ENCODE measurements around the gene BMP8A. TPM values are rescaled to one million over a fixed set of nuclear protein-coding genes. Genes with fewer than 3 reads are reported as not detected.
"Not testable (repeated sequence)": the region's sequence is repeated elsewhere in the genome, so short reads cannot be mapped to it uniquely, and the experiment has no call there.

Gene BMP8A
- total RNA-seq, 1 donor from 2014 or later, result 1.3 TPM

DNA sequence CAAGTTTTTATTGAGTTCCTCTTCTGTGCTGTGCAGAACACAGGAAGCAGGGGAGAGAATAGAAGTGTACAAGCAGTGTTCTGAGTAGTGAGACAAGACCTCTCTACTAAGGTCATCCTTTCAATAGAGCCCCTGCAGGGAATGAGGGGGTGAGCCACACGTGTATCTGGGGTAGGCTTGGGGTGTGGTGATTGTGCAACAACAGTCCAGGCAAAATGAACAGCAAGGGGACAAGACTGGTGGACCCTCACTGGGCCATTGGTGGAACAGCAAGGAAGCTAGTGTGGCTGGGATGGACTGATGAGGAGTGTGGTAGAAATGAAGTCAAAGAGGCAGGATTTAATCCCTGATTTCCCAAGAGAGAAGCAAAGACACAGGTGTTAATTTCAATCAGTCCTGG is 8.2 kb upstream of the BMP8A start:
- DNase-seq, result no peak

DNA sequence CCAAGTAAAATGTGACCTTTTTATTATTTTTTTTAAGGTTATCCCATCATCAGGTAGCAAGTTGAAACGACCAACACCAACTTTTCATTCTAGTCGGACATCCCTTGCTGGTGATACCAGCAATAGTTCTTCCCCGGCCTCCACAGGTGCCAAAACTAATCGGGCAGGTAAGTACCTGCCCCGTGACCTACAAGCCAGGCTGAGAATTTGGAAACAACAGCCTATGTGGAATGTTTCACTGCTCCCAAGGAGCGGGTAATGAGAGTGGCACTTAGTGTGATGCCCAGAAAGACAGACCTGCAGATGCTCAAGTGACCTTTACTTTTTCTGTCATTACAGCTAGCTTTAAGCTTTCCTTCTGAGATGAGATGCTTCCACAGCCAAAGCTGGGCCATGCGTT is 6.9 kb upstream of the BMP8A start:
- no peak for DNase-seq

DNA sequence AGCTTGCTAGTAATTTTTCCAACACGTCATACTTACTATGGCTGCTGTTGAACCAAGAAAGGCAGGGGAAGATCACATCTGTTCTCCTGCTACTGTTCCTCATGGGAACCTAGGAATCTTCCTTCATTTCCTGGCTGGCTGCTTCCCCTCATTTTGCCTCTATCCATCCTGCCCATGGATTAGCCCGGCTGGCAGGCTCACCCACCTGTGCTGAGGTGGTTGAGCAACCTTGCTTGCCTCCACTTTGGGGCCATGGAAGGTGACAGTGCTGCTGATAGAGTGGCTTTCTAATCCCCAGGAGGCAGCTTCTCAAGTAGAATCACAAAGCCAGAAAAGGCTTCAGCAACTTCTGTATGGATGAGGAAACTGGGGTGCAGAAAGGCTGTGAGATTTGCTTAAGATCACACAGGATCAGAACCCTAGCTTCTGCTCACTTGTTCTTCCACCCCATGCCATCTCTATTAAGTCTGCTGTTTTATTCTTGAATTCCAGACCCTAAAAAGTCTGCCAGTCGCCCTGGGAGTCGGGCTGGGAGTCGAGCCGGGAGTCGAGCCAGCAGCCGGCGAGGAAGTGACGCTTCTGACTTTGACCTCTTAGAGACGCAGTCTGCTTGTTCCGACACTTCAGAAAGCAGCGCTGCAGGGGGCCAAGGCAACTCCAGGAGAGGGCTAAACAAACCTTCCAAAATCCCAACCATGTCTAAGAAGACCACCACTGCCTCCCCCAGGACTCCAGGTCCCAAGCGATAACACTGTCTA is 6.2 kb upstream of the BMP8A start:
- DNase-seq, result no peak

DNA sequence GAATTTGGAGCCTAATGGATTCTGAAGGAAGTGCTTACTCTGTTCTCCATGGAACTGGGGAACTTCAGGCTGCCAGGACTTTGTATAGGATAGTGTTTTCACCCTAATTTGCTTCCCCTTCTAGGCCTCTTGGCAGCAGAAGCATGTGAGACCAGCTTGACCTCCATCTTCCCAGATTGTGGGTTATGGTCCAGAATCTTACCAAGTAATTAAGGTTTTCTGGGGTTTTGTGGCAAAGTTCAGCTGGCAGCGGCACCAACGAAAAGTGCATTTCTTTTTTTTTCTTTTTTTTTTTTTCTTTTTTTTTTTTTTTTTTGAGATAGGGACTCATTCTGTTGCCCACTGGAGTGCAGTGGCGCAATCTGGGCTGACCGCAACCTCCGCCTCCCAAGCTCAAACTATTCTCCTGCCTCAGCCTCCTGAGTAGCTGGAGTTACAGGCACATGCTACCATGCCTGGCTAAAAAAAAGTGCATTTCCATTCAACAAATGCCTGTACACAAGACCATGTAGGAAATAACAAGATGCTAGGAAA is 3.4 kb upstream of the BMP8A start:
- no peak for DNase-seq

DNA sequence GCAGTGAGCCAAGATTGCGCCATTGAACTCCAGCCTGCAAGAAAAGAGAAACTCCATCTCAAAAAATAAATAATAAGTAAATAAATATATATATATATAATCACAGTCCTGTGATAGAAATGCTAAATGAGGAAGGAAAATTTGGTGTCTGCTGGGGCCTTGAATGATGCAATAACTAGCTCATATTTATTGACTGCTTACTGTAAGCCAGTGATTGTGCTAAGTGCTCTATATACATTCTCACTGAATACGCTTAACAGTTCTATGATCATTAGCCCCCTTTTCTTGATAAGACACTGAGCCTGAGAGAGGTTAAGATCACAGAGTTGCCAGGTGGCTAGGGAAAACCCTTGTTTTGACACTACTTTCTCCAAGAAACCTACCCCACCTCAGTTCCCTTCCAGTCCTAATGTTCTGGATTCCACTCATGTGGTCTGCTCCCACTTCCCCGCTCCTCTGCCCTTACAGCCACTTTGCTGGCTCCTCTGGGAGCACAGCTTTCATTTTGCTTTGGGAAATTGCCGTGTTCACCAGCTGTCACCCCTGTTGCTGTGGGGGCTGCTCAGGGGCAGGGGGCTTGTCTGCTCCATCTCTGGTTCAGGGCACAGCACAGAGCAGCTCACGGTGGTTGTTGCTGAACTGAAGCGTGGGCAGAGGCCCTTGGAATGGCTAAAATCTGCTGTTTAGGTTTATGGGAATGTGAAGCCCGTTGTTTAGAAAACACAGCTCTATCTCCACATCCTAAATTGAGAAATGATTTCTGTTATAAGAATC is 2.5 kb upstream of the BMP8A start:
- no peak for DNase-seq

DNA sequence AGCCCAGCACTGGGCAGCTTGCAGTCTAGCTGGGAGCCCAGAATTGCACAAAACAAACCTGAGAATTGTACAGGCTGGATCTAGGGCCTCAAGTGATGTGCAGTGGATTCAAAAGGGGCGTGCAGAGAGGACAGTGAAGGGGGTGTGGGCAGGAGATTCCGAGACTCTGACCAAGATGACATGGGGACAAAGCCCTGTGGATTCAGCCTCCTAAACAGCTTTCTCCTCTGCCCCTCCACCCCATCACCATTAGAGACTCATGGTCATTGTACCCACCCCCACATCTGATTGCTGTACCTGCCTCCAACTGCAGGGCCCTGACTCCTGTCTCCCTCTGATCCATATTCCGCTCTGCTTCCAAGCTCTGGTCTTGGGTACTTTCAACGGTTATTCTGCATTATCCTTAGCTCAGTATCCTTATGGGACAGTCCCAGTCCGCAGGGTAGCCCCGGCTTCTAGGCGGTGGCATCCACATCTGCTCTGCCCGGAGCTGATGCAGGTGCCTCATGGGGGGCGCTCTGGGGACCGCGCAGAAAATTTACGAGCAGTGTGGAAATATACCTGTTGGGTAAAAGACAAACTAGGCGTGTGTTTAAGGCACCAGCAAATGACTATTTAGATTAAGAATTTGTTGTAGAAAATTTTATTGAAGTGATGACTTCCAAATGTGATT is 1.7 kb upstream of the BMP8A start:
- no peak for DNase-seq

DNA sequence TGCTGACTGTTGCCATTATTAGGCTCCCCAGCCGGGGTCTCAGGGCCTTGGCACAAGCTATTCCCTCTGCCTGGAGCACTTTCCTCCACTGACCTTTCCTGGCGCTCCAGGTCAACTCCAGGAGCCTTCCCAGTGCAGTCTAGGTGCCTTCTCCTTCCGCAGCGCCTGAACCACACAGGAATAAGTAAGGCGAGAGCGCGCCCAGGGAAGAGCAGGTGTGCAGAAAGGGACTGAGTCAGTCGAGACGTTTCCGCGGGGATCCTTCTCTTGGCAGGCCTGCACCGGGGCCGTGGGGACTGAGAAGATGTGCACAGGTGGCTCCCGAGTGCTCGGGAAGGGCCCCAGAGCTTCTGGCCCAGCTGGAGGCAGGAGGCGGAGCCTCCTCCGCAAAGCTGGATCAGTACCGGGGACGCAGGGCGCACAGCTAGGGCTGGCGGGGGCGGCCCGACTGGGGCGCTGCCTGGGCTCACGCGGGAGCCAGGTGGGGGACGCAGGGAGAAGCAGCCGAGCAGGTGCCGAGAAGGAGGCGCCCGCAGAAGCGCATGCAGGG is 765 bp upstream of the BMP8A start:
- DNase-seq, result no peak

DNA sequence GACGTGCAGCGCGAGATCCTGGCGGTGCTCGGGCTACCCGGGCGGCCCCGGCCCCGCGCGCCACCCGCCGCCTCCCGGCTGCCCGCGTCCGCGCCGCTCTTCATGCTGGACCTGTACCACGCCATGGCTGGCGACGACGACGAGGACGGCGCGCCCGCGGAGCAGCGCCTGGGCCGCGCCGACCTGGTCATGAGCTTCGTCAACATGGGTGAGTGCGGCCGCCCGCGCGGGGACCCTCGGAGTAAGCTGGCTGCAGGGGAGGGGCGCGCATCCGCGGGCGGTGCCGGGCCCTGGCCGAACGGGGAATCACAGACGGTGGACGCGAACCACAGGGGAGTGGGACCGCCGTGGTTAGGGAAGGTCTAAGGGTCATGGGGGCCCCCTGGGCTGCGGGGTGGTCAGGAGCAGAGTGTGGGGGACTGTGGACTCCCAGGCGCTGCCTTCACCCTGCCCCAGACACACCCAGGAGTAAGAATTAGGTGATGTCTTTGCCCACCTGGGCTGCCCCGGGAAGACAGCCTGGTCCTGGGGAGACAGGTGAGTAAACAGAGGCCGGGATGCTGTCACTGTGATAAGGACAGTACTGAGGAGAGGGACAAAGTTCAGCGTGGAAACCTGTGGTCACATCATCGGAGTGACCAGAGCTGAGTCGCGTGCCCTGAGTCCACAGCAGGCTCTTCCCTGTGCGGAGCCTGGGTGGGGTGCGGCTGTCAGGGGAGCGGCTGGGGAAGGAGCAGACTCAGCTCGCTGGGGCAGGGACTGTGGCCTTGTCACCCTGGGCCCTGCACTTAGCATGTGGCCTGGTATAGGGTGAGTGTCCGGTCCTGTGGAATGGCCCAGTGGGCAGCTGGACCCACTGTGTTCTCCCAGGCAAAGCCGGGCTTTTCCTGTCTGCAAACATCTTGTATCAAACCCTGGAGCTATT is 944 bp downstream of the BMP8A start:
- DNase-seq, result not testable (repeated sequence)

DNA sequence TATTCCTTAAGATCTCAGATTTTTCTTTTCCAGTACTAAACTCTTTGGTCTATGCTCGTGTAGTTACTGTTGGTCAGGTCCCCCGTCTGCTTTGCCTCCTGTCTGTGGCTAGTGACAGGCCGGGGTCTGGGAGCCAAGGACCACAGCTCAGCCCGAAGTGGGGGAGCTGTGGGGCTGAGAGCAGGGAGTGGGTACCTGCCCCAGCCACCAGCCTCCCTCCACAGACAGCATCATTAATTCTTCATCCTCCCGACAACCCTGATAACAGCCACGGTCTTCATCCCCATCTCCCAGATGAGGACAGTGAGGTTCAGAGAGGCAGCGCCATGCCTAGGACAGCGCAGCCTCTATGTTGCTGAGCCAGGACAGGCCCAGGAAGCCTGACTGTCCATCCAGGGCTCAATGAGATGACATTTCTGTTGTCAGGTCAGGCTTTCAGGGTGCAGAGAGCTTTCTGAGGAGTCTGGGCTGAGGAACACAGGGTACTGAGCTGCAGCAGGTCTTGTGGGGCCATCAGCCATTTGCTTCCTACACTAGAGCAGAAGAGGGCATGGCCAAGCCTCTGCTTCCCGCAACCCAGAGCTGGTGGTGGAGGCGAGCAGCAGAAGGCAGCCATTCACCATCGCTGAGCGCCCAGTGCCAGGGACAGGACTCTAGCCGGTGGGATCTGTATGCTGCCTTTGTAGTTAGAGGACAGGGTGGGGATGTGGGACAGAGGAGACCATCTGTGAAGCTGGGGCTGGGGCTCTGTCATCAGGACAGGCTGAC is 1.8 kb downstream of the BMP8A start:
- not testable (repeated sequence) for DNase-seq

DNA sequence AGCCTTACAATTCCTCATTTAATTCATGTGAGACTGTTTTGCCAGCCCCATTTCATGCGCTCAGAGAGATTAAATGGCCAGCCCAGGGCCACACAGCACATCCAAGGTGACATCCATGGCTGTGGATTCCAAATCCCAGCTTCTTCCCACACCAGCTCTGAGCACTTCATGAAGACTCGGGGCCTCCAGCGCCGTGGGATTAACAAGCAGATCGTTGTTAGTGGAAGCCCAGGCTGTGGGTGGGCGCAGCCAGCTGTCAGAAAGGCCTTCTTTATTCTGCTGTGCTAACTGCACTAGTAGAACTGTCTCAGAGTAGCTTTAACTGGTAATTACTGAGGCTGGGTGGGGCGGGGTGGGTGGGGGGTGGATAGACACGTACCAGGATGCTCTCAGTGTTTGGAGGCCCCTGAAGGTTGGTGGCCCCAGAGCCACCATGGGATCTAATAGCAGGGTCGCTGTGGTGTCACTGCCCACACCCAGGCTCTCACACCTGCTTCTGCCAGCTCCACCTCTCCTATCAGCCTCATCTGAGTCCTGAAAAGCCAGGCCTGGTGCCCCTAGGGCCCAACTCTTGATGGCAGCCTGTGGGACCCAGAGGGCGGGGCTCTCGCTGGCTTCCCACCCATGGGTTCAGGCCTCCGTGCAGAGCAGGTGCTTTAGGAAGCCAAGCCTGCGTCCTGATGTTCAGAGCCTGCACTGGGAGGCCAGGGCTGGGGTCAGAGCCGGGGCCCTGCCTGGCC is 3.4 kb downstream of the BMP8A start:
- DNase-seq, result no peak

DNA sequence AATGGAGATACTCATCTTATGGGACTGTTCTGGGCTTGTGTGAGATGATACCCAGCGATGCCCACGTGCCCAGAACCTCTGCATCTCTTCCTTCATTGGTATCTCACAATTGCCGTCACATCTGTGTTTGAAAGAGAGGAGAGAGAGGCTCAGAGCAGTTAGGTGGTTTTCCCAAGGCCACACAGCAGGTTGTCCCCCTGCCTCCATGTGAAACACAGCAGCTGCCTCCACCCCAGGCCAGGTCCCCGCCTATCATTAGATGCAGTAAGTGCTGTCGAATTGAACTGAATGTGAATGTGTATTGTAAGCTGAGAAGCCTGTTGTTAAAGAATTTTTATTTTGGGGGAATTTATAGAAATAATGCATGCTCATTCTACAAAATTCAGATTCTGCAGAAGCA is 5.1 kb downstream of the BMP8A start:
- DNase-seq, result not testable (repeated sequence)

DNA sequence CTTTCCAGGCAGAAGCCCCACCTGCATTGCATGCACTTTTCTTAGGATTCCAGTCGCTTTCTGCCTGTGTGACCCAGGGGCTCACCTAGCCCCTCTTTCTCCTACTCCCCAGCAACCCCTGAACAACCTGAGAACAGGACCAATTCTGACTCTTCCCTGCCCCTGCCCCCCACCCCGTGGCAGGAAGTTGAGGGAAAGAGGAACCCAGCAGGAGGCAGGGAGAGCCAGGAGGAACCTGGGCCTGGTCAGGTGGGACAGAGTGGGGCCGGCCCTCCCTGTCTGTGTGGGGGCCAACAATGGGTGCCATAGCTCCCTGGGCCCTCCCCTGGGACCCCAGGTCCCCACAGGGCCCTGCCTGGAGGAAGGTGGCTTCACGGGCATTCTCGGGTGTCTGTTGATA is 6.1 kb downstream of the BMP8A start:
- DNase-seq, result no peak

DNA sequence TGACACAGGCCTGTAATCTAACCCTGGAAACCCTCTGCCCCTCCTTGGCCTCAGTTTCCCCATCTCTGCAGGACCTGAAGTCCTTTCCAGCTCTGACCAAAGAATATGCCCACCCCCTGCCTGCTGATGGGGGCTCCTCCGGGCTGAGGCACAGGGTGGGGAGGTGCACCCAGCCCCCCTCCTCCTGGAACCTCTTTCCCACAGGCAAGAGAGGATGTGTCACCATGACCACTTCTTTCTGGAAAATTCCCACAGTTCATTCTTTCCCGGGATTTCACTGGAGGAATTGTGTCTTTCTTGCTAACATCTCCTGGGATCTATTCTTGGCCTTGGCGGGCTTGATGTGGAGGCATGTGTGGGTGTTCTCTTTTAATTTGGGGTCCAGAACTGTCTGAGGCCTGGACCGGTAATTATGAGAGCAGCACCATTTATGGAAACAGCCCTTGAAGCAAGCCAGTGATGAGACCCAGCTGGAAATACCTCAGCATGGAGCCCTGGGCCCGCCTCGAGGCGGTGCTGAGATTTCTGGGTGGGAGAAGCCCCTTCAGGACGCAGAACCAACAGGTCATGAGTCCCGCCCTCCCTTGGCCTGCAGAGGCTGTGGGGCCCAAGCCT is 6.8 kb downstream of the BMP8A start:
- not testable (repeated sequence) for DNase-seq

DNA sequence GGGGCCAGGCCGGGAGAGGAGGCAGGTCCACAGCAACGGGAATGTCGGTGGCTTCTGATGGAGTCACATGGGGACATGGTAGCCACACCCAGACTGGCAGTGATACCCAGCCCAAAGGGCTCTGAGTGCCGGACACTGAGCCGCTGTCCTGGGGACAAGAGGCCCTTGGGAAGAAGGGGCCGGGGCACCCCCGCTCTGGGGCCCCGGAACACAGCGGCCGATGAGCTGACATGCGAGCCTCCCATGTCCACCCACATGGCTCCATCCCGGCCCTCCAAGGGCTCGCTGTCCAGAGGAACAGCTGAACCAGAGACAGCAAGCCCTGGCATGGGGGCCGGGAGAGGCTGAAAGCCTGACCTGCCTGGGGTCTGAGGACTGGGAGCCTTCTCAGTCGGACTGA is 7.4 kb downstream of the BMP8A start:
- not testable (repeated sequence) for DNase-seq

DNA sequence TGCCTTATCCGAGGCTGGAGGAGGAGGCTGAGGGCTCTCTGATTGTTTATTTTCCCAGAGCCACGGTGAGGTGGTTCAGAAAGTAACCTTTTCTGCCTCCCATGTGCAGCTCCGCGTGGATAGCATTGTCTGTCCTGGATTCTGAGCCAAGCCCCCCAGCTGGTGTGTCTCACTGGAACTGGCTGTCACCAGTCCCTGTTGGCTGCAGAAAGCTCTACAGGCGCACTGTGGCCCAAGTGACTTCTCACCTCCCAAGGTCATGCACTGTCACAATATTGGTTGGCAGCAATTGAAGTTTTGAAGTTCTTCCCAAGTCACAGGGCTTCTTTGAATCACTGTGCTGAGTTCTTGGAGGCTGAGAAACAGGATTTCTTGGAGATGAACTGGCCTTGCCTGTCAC is 8.2 kb downstream of the BMP8A start:
- DNase-seq, result no peak

DNA sequence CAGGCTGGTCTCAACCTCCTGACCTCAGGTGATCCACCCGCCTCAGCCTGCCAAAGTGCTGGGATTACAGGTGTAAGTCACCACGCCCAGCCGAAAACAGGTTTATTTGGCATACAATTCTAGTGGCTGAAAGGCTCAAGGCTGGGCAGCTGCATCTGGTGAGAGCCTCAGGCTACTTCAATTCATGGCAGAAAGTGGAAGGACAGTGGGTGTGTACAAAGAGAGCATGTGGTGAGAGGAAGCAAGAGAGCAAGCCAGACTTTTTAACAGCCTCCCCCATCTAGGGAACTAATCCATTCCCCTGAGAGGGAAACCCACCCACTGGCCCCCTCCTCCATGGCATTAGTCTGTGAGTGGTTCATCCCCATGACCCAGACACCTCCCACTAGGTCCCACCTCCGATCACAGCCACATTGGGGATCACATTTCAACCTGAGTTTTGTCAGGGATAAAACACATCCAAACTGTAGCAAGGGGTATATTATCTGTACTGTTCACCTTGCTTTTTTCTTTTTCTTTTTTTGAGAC is 9.5 kb downstream of the BMP8A start:
- no peak for DNase-seq

DNA sequence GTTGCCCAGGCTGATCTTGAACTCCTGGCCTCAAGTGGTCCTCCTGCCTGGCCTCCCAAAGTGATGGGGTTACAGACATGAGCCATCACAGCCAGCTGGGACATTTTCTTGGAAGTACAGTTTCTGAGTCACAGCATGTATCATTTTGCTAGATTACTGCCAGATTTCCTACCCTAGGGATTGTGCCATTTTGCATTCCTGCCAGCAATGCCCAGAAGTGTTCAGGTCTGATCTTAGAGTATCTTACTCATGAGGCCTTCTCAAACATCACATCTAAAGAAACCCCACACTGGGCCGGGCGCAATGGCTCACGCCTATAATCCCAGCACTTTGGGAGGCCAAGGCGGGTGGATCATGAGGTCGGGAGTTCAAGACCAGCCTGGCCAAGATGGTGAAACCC is 10.2 kb downstream of the BMP8A start:
- DNase-seq, result no peak

DNA sequence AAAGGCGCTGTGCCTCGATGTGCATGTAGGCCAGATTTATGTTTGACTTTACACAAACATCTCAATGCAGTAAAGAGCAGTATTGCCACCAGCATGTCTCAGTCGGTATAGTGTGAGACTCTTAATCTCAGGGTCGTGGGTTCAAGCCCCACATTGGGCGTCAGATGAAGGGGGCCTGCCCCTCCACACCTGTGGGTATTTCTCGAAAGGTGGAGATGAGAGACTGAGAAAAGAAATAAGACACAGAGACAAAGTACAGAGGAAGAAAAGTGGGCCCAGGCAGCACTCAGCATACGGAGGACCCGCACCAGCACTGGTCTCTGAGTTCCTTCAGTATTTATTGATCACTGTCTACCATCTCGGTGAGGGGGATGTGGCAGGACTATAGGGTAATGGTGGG is 13.0 kb downstream of the BMP8A start:
- DNase-seq, result not testable (repeated sequence)

DNA sequence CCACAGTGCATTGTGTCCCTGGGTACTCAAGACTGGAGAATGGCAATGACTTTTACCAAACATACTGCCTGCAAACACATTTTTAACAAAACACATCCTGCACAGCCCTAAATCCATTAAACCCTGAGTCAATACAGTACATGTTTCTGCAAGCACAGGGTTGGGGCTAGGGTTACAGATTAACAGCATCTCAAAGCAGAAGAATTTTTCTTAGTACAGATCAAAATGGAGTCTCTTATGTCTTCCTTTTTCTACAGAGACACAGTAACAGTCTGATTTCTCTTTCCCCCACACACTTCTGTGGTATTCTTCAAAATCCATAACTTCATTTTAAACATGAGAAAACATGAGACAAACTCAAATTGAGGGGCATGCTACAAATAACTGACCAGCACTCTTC is 13.9 kb downstream of the BMP8A start:
- DNase-seq, result no peak

Data from skin of body (tissue), 2 donors.